GM23338 (cell line): ENCODE results near the gene USP49. TPM values are rescaled to one million over a fixed set of nuclear protein-coding genes. Genes with fewer than 3 reads are reported as not detected.

ENCODE experiments used
- ATAC-seq: fragments of 200-7000 bp; cut with Tn5 transposase; 3 replicates; pipeline ENCODE4 v1.9.1; 2020
- DNase-seq: peaks from one replicate; pipeline ENCODE4 v3.0.0-alpha.2; 2015; ENCODE audit warnings: low spot score
- H2AFZ ChIP-seq: fragments of 200-600 bp; sonication (generic); 2 replicates; pipeline ENCODE4 v1.8.0; 2016; ENCODE audit warnings: antibody characterized with exemption, mild to moderate bottlenecking, moderate library complexity
- H3F3A ChIP-seq: fragments of 200-600 bp; sonication (generic); replicated peaks from 2 replicates; pipeline ENCODE4 v1.8.0; 2017; ENCODE audit warnings: antibody characterized with exemption, mixed run types, low read depth
- H3K27ac ChIP-seq: fragments of 200-600 bp; sonication (generic); 2 replicates; pipeline ENCODE4 v1.6.1; 2016; ENCODE audit warnings: low read depth
- H3K27me3 ChIP-seq: fragments of 200-600 bp; sonication (generic); 2 replicates; pipeline ENCODE4 v1.8.0; 2016; ENCODE audit warnings: mild to moderate bottlenecking, mixed run types, moderate library complexity; ENCODE audit not compliant: insufficient read depth
- H3K36me3 ChIP-seq: fragments of 200-600 bp; sonication (generic); 2 replicates; pipeline ENCODE4 v1.8.0; 2016; ENCODE audit warnings: mild to moderate bottlenecking; ENCODE audit not compliant: insufficient read depth
- H3K4me1 ChIP-seq: fragments of 200-600 bp; sonication (generic); 2 replicates; pipeline ENCODE4 v1.8.0; 2016; ENCODE audit warnings: mild to moderate bottlenecking, moderate library complexity; ENCODE audit not compliant: insufficient read depth
- H3K4me2 ChIP-seq: fragments of 200-600 bp; sonication (generic); 2 replicates; pipeline ENCODE4 v1.7.1; 2017; ENCODE audit warnings: mixed run types
- H3K4me3 ChIP-seq: fragments of 200-600 bp; sonication (generic); 2 replicates; pipeline ENCODE4 v1.6.1; 2016; ENCODE audit warnings: mixed run types
- H3K79me2 ChIP-seq: fragments of 200-600 bp; sonication (generic); replicated peaks from 2 replicates; pipeline ENCODE4 v1.8.0; 2017; ENCODE audit warnings: mild to moderate bottlenecking; ENCODE audit not compliant: insufficient read depth
- H3K9me2 ChIP-seq: fragments of 200-600 bp; sonication (generic); 2 replicates; pipeline ENCODE4 v1.8.0; 2017; ENCODE audit not compliant: insufficient read depth
- H4K20me1 ChIP-seq: fragments of 200-600 bp; sonication (generic); replicated peaks from 2 replicates; pipeline ENCODE4 v1.8.0; 2017; ENCODE audit warnings: mild to moderate bottlenecking; ENCODE audit not compliant: insufficient read depth
- H3K27ac Mint-ChIP-seq: 2 replicates; pipeline ENCODE4 v1.8.0; 2020; ENCODE audit warnings: inconsistent platforms, mild to moderate bottlenecking, moderate library complexity, mixed read lengths
- H3K27me3 Mint-ChIP-seq: 3 replicates; pipeline ENCODE4 v1.8.0; 2022; ENCODE audit warnings: low read depth, mild to moderate bottlenecking, moderate library complexity, mixed read lengths, inconsistent platforms; ENCODE audit not compliant: insufficient read depth, poor library complexity
- H3K36me3 Mint-ChIP-seq: 3 replicates; pipeline ENCODE4 v1.8.0; 2021; ENCODE audit warnings: low read depth, mild to moderate bottlenecking, inconsistent platforms, moderate library complexity, mixed read lengths
- H3K4me1 Mint-ChIP-seq: 3 replicates; pipeline ENCODE4 v1.8.0; 2020; ENCODE audit warnings: mild to moderate bottlenecking, inconsistent platforms, mixed read lengths
- H3K4me3 Mint-ChIP-seq: 3 replicates; pipeline ENCODE4 v1.8.0; 2021; ENCODE audit warnings: moderate library complexity, mild to moderate bottlenecking, inconsistent platforms, mixed read lengths
- H3K9me3 Mint-ChIP-seq: 3 replicates; pipeline ENCODE4 v1.8.0; 2020; ENCODE audit warnings: moderate library complexity, mild to moderate bottlenecking, inconsistent platforms, mixed read lengths
- CREB1 ChIP-seq: fragments of 250-450 bp; sonication (Bioruptor Pico); IDR thresholded peaks from 2 replicates; pipeline ENCODE4 v1.5.0; 2020; ENCODE audit warnings: low read depth, mild to moderate bottlenecking, moderate library complexity
- CTCF ChIP-seq, 2 experiments: fragments of 200-600 bp in 1 of 2; sonication (generic) in 1 of 2; conservative IDR thresholded peaks; 2 replicates each; pipeline versions ENCODE4 v1.5.1 to v1.6.1; 2016 to 2017; ENCODE audit warnings: antibody characterized with exemption in 2 of 2, low read depth in 2 of 2, mild to moderate bottlenecking in 2 of 2, moderate library complexity in 1 of 2
- ETS1 ChIP-seq: IDR thresholded peaks from 2 replicates; pipeline ENCODE4 v1.6.1; 2016; ENCODE audit warnings: antibody characterized with exemption
- JUNB ChIP-seq: IDR thresholded peaks from one replicate; pipeline ENCODE4 v1.6.1; 2016; ENCODE audit warnings: antibody characterized with exemption; ENCODE audit not compliant: unreplicated experiment
- POLR2AphosphoS5 ChIP-seq: IDR thresholded peaks from 2 replicates; pipeline ENCODE4 v1.6.1; 2016; ENCODE audit warnings: antibody characterized with exemption, low read depth
- REST ChIP-seq: IDR thresholded peaks from one replicate; pipeline ENCODE4 v1.6.1; 2018; ENCODE audit warnings: antibody characterized with exemption; ENCODE audit not compliant: unreplicated experiment
- STAT1 ChIP-seq: IDR thresholded peaks from one replicate; pipeline ENCODE4 v1.6.1; 2016; ENCODE audit warnings: antibody characterized with exemption; ENCODE audit not compliant: unreplicated experiment
- ZNF114 ChIP-seq: fragments of 250-450 bp; sonication (Bioruptor Pico); IDR thresholded peaks from 2 replicates; pipeline ENCODE4 v1.5.0; 2020; ENCODE audit warnings: mild to moderate bottlenecking, moderate library complexity
- ZNF331 ChIP-seq: fragments of 250-450 bp; sonication (Bioruptor Pico); IDR thresholded peaks from 2 replicates; pipeline ENCODE4 v1.5.0; 2020; ENCODE audit warnings: low read depth, mild to moderate bottlenecking, moderate library complexity
- ZNF462 ChIP-seq: fragments of 250-450 bp; sonication (Bioruptor Pico); IDR thresholded peaks from 2 replicates; pipeline ENCODE4 v1.5.0; 2020; ENCODE audit warnings: mild to moderate bottlenecking, moderate library complexity
- polyA plus RNA-seq: library from polyadenylated mRNA; unstranded; fragments of >200 nt; fragmentation: Nextera tagmentation; extraction: Ambion mirVana; gene quantifications from 2 replicates; pipeline ENCODE4 v1.2.1, GENCODE V29; 2016
- total RNA-seq: library from RNA; depleted of rRNA; stranded (reverse); fragments of >200 nt; shearing (Covaris generic); gene quantifications from 2 replicates; pipeline ENCODE4 v1.2.3, GENCODE V29; 2014

USP49 gene
- total and polyA plus RNA-seq, 2 experiments from 2014 or later, result 5.9 to 21.5 TPM

- TF ChIP-seq CTCF (conservative IDR thresholded peaks at IDR 0.05; ENCODE audit: low read depth in 2 of 2) (no peak), POLR2AphosphoS5 (no peak), ZNF331 (no peak)
Measured at GRCh38 chr6:41796474-41796873, 98.7 kb downstream of the USP49 start (continued).

- Mint-ChIP-seq H3K27me3 (peaks cover 9% of the 10 kb centered on the region), H3K9me3 (peaks cover 7% of the 10 kb centered on the region; the same call in 2 of the 3 replicates), H3K4me1 (no peaks in the 10 kb centered on the region; the same call in 2 of the 3 replicates), H3K36me3 (peaks cover 42% of the 10 kb centered on the region), H3K4me3 (no peak overlapping the region), H3K27ac (no peak overlapping the region)
- Histone ChIP-seq H4K20me1 (peaks cover 5% of the 10 kb centered on the region; the same call in 1 of the 2 replicates), H2AFZ (no peak overlapping the region), H3F3A (0 out of 2 replicates have a peak, but pooled peaks cover 12% of the 10 kb centered on the region), H3K27me3 (no peaks in the 10 kb centered on the region; the same call in 1 of the 2 replicates), H3K4me1 (no peaks in the 10 kb centered on the region), H3K36me3 (peaks cover 23% of the 10 kb centered on the region; the same call in 1 of the 2 replicates), H3K79me2 (peaks cover 22% of the 10 kb centered on the region), H3K27ac (no peak overlapping the region), H3K4me3 (no peak overlapping the region), H3K4me2 (no peak overlapping the region), H3K9me2 (no peaks in the 10 kb centered on the region)
- ATAC-seq (no peak), DNase-seq (no peak)
- TF ChIP-seq CREB1 (CRISPR knock-in tag) (no peak), CTCF (conservative IDR thresholded peaks at IDR 0.05; ENCODE audit: low read depth in 2 of 2) (no peak), ETS1 (no peak), POLR2AphosphoS5 (no peak), REST (no peak), ZNF462 (CRISPR knock-in tag) (no peak), STAT1 (no peak), ZNF114 (CRISPR knock-in tag) (no peak), ZNF331 (no peak), JUNB (no peak)
Measured at GRCh38 chr6:41791984-41792383, 103.2 kb downstream of the USP49 start.
